Loucy (cell line): ENCODE results near the gene MATK.

ENCODE experiments used
- EZH2phosphoT487 ChIP-seq: fragments of 200-600 bp; IDR thresholded peaks from 2 replicates; pipeline ENCODE4 v1.6.1; 2018; ENCODE audit warnings: antibody characterized with exemption, mild to moderate bottlenecking, moderate library complexity, borderline replicate concordance
- TF ChIP-seq, protein P1 (sequence below): fragments of 200-600 bp; sonication (generic); conservative IDR thresholded peaks from 2 replicates; pipeline ENCODE4 v1.5.1; 2014; ENCODE audit warnings: mild to moderate bottlenecking, antibody characterized with exemption, low read length

DNA sequence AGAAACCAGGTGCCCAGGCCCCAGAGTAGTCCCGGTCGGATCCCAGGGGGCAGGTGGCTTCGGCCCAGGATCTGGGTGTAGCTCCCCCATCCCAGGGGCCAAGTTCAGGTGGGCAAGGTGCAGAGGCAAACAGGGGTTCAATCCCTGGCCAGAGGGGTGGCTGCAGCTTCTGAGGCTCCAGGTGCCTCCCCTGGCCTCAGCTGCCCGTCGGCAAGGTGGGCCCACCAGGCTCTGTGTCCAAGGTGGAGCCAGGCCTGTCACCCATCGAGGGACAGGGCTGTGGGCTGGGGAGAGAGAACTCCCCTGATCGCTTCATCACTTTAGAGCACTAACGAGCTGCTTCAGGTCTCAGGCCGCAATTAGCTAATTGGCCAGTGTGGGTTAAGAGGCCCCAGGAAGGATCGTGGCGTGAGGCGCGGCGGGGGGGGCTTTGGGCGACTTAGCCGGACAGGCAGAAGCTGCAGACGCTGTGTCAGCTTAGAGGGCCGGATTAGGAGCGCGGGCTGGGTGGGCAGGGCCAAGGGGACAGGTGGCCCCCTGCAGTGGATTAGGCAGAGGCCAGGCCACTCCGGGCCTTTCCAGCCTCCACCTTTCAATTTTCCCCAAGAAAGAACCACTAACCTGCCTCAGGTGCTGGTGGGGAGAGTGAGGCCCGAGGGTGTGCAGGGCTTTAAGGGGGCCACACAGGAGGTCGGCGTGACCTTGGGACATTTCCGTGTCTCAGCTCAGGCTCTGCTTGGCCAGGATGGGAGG lies 11.4 kb downstream of the MATK start:
- TF ChIP-seq, protein P1, sequence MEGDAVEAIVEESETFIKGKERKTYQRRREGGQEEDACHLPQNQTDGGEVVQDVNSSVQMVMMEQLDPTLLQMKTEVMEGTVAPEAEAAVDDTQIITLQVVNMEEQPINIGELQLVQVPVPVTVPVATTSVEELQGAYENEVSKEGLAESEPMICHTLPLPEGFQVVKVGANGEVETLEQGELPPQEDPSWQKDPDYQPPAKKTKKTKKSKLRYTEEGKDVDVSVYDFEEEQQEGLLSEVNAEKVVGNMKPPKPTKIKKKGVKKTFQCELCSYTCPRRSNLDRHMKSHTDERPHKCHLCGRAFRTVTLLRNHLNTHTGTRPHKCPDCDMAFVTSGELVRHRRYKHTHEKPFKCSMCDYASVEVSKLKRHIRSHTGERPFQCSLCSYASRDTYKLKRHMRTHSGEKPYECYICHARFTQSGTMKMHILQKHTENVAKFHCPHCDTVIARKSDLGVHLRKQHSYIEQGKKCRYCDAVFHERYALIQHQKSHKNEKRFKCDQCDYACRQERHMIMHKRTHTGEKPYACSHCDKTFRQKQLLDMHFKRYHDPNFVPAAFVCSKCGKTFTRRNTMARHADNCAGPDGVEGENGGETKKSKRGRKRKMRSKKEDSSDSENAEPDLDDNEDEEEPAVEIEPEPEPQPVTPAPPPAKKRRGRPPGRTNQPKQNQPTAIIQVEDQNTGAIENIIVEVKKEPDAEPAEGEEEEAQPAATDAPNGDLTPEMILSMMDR, result no peak
- TF ChIP-seq EZH2phosphoT487, result no peak
